Astrocyte of the spinal cord (primary cell): ENCODE data around the gene C16orf74.

Experiments
- DNase-seq: peaks from one replicate; pipeline ENCODE4 v3.0.0; 2011; ENCODE audit warnings: low read depth, low spot score
- H3K4me3 ChIP-seq: 2 replicates; pipeline ENCODE4 v1.5.1; 2011; ENCODE audit warnings: low read depth, mild to moderate bottlenecking, low read length, moderate library complexity
- CTCF ChIP-seq: IDR thresholded peaks from 2 replicates; pipeline ENCODE4 v1.5.1; 2012; ENCODE audit warnings: low read depth, mild to moderate bottlenecking, low read length, inconsistent platforms
- in situ Hi-C: cut with HindIII; loops from 2 replicates; pipeline ENCODE4 v1.10.0; 2017; ENCODE audit warnings: low sequenced_read_pairs

Gene C16orf74

GRCh38 chr16:85778873-85779272 lies 28.0 kb upstream of the C16orf74 start:
- TF ChIP-seq CTCF = no peak
- in situ Hi-C loops = no loop called here
- H3K4me3 ChIP-seq = no peak overlapping the region
- DNase-seq = no peak

- no peak for TF ChIP-seq CTCF
- H3K4me3 ChIP-seq = no peak overlapping the region
- no peak for DNase-seq
- in situ Hi-C loops = no loop called here
These were observed 26.9 kb upstream of the C16orf74 start for GRCh38 chr16:85777583-85778310.

- in situ Hi-C loops = no loop called here
- no peak for TF ChIP-seq CTCF
- H3K4me3 ChIP-seq = no peak overlapping the region
These were observed 23.9 kb upstream of the C16orf74 start for GRCh38 chr16:85774811-85775210.

GRCh38 chr16:85774136-85774535 lies 23.2 kb upstream of the C16orf74 start:
- in situ Hi-C loops = no loop called here
- no peak for TF ChIP-seq CTCF
- no peak overlapping the region for H3K4me3 ChIP-seq
- DNase-seq = no peak

More at GRCh38 chr16:85774811-85775210, 23.9 kb upstream of the C16orf74 start:
- no peak for DNase-seq

GRCh38 chr16:85773044-85773443 lies 22.1 kb upstream of the C16orf74 start:
- in situ Hi-C loops = no loop called here
- no peak for DNase-seq
- H3K4me3 ChIP-seq = no peak overlapping the region
- TF ChIP-seq CTCF = no peak

- in situ Hi-C loops = no loop called here
- no peak for DNase-seq
- H3K4me3 ChIP-seq = no peak overlapping the region
- TF ChIP-seq CTCF = no peak
These were observed 19.8 kb upstream of the C16orf74 start for GRCh38 chr16:85770741-85771140.

- no peak for TF ChIP-seq CTCF
- in situ Hi-C loops = no loop called here
- H3K4me3 ChIP-seq = no peak overlapping the region
- no peak for DNase-seq
These were observed 17.3 kb upstream of the C16orf74 start for GRCh38 chr16:85768199-85768598.
